ENCODE data around the gene FOXD4L1.
"Not testable (repeated sequence)": the region's sequence is repeated elsewhere in the genome, so short reads cannot be mapped to it uniquely, and the experiment has no call there.

FOXD4L1 gene

DNA sequence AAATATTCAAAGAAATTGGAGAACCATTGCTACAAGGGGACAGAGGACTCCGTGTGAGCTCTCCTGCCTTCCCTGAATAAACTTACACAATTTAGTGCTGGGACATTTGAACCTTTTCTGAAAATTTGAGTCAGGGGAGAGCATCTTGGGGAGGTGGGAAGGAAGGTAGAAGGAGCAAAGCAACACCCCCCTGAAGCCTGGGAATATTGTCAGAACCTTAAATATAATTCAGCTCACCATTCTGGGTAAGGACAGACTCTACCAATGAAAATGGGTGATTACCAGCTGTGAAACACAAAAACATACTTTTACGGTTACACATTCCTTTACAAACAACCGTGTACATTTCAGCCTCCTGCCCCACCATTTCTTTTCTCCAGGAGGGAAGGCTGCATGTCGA is at the start of gene FOXD4L1:
FOXD4L1 (plus strand) TSS at position 301 of the 400 bp plus-strand sequence. CDS start 592 bp downstream, outside the sequence.
- DNase-seq = not testable (repeated sequence)

- not testable (repeated sequence) for DNase-seq
These were observed 32.7 kb upstream of the FOXD4L1 start for GRCh38 chr2:113465770-113466169.

- not testable (repeated sequence) for DNase-seq
These were observed 21.6 kb upstream of the FOXD4L1 start for GRCh38 chr2:113476688-113477368.

- not testable (repeated sequence) for DNase-seq
These were observed 1.9 kb upstream of the FOXD4L1 start for GRCh38 chr2:113496527-113496926.

DNA sequence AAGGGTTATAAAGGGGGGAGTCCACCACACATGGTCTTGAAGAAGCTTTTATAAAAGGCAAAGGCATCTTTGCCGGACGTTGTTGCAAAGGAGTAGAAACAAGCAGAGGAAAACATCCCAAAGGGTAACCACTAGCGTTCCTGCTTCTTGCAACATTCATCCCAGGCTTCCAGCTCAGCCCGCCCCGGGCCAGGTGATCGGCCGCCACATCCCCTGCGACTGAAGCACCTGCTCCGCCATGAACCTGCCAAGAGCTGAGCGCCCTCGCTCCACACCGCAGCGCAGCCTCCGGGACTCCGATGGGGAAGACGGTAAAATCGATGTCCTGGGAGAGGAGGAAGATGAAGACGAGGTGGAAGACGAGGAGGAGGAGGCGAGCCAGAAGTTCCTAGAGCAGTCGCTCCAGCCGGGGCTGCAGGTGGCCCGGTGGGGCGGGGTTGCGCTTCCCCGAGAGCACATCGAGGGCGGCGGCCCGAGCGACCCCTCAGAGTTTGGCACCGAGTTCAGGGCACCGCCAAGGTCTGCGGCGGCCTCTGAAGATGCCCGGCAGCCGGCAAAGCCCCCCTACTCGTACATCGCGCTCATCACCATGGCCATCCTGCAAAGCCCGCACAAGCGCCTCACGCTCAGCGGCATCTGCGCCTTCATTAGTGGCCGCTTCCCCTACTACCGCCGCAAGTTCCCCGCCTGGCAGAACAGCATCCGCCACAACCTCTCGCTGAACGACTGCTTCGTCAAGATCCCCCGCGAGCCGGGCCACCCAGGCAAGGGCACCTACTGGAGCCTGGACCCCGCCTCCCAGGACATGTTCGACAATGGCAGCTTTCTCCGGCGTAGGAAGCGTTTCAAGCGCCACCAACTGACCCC is 787 bp downstream of the FOXD4L1 start:
- not testable (repeated sequence) for DNase-seq

GRCh38 chr2:113499886-113500722 is 1.6 kb downstream of the FOXD4L1 start:
- DNase-seq = not testable (repeated sequence)

DNA sequence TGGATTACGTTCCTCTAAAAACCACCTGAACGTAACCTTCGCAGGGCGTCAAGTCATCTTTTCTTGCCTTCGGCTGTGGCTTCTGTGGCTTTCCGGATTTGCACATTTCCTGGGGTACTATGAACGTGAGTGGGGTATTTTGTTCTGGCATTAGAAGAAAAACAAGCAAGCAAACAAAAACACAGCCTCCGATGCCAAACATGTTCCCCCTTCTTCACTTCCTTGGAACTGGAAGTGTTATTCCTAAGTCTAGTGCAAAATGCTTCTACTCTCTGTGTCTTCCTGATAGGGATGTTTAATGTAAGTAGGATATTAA is 2.2 kb downstream of the FOXD4L1 start:
- not testable (repeated sequence) for DNase-seq

DNA sequence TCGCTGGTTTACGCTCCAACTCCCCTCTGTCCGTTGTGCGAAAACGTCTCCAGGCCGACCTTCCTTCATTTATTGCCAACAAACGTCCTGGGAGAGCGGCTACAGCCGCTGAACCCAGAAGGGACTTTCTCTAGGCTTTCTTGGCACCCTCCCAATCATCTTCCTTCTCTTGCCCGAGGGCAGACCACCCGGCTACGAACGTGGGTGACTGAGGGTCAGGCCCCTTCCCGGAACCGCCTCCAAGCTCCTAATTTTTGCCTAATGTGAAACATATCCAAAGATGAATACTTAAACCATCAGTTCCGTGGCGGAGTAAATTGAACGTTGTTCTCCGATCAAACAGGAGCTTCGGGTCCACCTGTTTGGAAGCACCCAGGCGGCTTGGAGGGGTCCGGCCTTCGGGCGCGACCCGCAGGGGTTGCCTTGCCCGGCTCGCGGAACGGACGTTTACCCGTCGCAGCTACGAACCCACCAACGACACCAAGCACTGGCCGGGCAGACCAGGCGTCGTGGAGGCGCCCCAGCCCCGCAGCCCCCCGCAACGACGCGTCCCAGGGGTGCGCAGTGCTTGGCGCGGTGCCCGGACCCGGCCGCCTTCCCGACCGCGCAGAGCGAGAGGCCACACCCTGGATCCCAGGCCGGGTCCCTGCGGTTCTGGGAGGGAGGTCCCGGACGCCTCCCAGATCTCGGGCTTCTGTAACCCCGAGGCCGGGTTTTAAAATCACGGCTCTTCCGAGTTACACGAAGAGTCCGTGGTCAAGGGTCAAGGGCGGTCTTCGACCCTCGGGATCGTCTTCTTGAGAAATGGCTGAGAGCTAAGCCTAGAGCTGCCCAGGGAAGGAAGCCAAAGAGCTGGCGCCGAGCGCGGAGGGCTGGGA is 4.0 kb downstream of the FOXD4L1 start:
- DNase-seq = not testable (repeated sequence)

DNA sequence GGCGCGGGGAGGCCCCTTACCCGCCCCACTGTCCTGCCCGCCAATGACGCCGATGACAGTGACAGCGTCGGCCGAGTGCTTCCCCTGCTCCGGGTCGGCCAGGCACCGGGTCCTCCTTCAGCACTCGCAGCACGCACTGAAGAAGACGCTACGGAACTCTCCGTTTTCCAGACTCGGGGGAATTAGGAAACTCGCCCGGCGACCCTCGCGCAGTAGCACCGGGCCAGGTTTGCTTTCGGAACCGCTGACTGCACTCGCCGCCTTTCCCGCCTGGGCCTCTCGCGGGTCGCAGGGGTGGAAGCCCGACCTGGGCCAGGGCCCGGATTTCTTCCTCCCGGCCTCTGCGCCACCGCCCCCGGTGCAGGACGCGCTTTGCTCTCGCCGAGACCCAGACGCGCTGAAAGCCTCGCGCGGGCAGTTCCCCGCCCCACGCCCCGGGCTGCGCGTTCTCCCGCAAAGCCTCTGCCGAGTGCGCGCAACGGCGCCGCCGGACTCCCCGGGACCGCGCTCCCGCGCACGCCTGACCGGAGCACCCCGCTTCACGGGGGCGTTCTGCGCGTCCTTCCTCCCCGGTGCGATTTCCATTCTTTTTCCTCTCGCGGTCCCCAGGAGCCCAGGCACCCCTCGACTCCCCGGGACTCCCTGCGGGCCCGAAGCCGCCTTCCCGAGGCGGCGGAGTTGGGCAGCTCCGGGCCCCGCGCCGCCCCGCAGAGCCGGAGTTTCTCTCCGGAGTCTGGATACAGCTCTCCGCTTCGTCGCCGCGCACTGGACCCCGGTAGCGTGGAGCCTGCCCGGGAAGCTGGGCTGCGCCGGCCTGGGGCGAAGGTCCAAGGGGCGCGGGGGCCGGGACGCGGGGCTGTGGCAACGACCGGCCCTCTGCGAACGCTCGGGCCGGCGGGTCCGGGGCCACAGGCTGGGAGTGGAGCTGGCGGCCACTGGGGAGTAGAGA is 4.9 kb downstream of the FOXD4L1 start:
- not testable (repeated sequence) for DNase-seq

GRCh38 chr2:113504081-113504480 is 5.6 kb downstream of the FOXD4L1 start:
- DNase-seq = not testable (repeated sequence)

DNA sequence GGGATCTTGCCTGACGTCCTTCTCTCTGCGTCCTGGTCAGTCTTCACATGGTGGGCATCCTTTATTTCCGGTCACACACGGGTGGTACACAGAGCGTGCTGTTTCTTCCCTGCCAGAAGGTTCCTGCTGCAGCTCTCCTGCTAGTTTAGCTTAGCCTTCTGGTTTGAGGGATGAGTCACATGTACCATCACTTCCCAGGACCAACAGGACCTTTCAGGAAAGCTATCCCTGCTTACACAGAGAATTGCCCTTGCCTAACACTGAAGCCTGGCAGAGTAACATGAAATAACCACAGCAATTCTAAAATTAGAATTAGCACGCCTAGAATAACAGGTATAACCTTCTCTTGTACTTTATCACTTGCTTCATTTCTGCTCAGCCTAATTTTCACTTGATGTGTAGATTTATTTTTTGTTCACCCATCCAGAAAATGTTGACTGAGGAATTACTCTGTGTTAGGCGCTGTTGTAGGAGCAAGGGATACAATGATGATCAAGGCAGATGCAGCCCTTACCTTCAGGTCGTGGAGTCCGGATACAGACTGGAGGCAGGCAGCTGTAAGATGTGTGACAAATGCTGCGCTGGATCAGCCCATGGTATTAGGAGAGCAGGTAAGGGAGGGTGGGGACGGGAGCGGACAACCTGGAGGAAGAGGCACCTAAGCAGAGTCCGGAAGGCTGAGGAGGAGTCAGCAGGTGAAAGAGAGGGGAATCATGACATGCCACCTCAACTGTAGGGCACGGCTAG is 9.1 kb downstream of the FOXD4L1 start:
- not testable (repeated sequence) for DNase-seq

DNA sequence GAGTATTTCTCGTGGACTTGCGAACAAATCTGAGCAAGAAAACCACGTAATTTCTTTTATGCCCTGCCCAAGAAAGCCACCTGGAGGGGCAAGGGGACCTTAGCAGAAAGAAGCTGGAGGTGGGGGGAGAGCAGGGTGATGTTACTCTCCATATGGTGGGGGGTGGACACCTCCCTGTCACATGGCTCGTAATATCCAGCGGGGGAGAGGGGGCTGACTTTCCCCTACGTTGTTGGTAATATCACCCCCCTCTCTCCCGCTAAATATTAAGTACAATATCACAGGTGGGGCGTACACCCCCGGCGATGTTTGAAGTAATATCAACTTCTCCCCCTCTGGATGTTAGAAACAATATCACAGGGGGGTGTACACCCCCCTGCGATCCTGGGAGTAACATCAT is 9.7 kb downstream of the FOXD4L1 start:
- not testable (repeated sequence) for DNase-seq

DNA sequence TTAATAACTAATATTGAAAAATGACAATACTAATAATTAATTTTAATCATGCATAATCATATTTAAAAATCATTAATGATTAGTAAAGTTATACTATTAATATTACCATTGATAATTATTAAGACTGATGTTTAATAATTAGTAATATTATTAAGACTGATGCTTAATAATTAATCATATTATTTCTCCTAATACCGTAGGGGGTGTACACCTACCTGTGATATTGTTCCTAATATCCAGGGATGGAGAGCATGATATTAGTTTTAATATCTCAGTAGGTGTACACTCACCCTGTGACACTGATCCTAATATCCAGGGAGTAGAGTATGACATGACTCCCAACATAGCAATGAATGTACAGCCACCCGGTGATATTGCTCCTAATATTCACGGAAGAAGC is 12.4 kb downstream of the FOXD4L1 start:
- DNase-seq = not testable (repeated sequence)

DNA sequence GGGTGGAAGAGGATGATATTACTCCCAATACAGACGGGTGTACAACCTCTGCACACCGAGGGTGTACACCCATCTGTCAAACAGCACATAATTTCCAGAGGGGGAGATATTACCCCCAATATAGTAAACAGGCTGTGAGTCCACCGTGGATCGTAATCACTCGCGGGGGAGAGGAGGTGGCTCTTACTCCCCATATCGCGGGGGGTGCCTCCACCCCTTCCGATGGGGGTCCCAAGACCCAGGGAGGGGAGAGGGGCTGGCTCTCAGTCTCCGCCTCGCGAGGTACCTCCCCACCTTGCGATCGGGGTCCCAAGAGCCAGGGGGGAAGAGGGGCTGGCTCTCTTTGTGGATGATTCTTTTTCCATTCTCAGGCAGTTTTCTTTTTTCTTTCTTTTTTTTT is 13.4 kb downstream of the FOXD4L1 start:
- DNase-seq = not testable (repeated sequence)

DNA sequence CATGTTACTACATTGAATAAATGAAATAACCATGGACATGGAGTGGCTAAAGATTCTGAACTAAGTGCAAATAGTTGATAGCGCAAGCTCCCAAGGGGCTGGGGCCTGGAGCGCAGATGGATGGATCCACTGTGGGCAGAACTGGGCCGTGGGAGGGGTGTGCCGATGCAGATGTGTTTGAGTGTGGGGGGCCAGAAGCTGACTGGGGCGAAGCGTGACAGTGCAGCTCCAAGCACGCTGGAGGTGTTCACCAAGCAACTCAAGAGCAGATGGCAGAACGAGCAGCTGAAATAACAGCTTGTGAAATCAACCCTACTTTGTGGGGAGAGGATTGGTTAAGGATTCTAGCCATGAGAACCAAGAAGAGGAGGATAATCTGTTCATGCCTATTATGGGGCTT is 17.0 kb downstream of the FOXD4L1 start:
- not testable (repeated sequence) for DNase-seq

- DNase-seq = not testable (repeated sequence)
These were observed 17.5 kb downstream of the FOXD4L1 start for GRCh38 chr2:113515995-113516394.

GRCh38 chr2:113517025-113517424 is 18.6 kb downstream of the FOXD4L1 start:
- DNase-seq = not testable (repeated sequence)

- DNase-seq = not testable (repeated sequence)
These were observed 22.4 kb downstream of the FOXD4L1 start for GRCh38 chr2:113520837-113521236.

DNA sequence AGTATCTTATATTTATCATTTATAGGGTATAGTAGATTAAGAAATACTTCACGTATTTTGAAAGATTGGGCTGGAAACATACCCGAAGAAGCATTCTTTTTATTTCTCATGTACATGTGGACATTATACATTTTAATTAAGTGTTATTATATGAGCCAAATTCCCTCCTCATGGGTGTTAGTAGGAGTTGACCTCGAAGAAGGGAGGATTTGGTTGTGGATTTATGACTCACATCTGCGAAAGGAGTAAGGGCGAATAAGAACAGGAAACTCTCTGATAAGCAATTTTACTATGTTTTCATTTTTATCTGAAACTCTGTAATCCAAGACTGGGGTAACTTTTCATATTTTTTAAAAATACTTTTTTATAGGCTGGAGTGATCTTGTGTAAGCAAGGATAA is 23.0 kb downstream of the FOXD4L1 start:
- not testable (repeated sequence) for DNase-seq

DNA sequence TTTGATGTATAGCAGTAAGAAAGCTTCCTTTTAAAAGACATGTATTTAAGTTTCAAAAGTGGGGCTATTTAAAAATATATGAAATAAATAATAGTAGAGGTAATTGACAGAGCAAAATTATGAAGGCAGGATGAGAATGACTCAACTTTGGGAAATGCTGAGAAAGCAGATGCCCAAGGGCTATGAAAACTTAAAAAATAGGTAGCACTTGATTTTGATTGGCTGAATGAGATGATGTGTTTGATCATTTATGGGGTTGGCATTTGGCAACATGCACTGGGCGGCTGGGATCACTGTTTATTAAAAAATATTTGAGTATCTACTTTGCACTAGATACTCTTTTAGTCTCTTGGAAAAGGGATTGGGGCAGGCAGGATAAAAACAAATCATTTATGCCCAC is 26.5 kb downstream of the FOXD4L1 start:
- DNase-seq = not testable (repeated sequence)

All from stimulated activated naive CD4-positive, alpha-beta T cell (primary cell).